Fibroblast of peridontal ligament (primary cell): ENCODE data around the gene LRBA.

Experiments
- DNase-seq: peaks from one replicate; pipeline ENCODE4 v3.0.0-alpha.2; 2010; ENCODE audit errors: extremely low read depth

The LRBA gene

GRCh38 chr4:150216726-150217125, 798.4 kb downstream of the LRBA start:
- DNase-seq, result no peak

- DNase-seq, result no peak
Measured at GRCh38 chr4:150215601-150216000, 799.5 kb downstream of the LRBA start.
